GM12801 (cell line): ENCODE results near the gene HEMK1.

ENCODE experiments used
- CTCF ChIP-seq: IDR thresholded peaks from one replicate; pipeline ENCODE4 v1.5.1; 2011; ENCODE audit warnings: control low read depth; ENCODE audit not compliant: insufficient read length; ENCODE audit errors: extremely low read depth

The HEMK1 gene

GRCh38 chr3:50587373-50587772 is 18.1 kb downstream of the HEMK1 start:
- no peak for TF ChIP-seq CTCF

- TF ChIP-seq CTCF = no peak
Measured at GRCh38 chr3:50587806-50588758, 18.8 kb downstream of the HEMK1 start.

GRCh38 chr3:50588759-50589433 is 19.6 kb downstream of the HEMK1 start:
- no peak for TF ChIP-seq CTCF

GRCh38 chr3:50591196-50591741 is 21.9 kb downstream of the HEMK1 start:
- TF ChIP-seq CTCF = no peak

- no peak for TF ChIP-seq CTCF
Measured at GRCh38 chr3:50592568-50592967, 23.2 kb downstream of the HEMK1 start.

- TF ChIP-seq CTCF = no peak
Measured at GRCh38 chr3:50594253-50594785, 25.0 kb downstream of the HEMK1 start.

GRCh38 chr3:50599115-50599715 is 29.9 kb downstream of the HEMK1 start:
- TF ChIP-seq CTCF = no peak
